NCI-H82 treated with DMSO at 0.1 percent for 48 hours (cell line): Measurements from ENCODE around the gene SMURF2.
"Not testable (repeated sequence)": the region's sequence is repeated elsewhere in the genome, so short reads cannot be mapped to it uniquely, and the experiment has no call there.

Source experiments
- DNase-seq: peaks from one replicate; lab custom pipeline; 2025; ENCODE audit not compliant: unreplicated experiment; lab: John Stamatoyannopoulos, UW

Gene SMURF2

GRCh38 chr17:64632606-64633005, 29.5 kb downstream of the SMURF2 start:
- no peak for DNase-seq

GRCh38 chr17:64632194-64632593, 29.9 kb downstream of the SMURF2 start:
- no peak for DNase-seq

- DNase-seq = no peak
Observed at GRCh38 chr17:64630309-64631223, 31.5 kb downstream of the SMURF2 start.

- DNase-seq = no peak
Observed at GRCh38 chr17:64628641-64629040, 33.5 kb downstream of the SMURF2 start.

GRCh38 chr17:64627797-64628196, 34.3 kb downstream of the SMURF2 start:
- no peak for DNase-seq

GRCh38 chr17:64626827-64627226, 35.3 kb downstream of the SMURF2 start:
- no peak for DNase-seq

- DNase-seq = no peak
Observed at GRCh38 chr17:64625541-64625940, 36.6 kb downstream of the SMURF2 start.

- no peak for DNase-seq
Observed at GRCh38 chr17:64622931-64623654, 39.0 kb downstream of the SMURF2 start.

- DNase-seq = no peak
Observed at GRCh38 chr17:64621772-64622171, 40.3 kb downstream of the SMURF2 start.

GRCh38 chr17:64618848-64619247, 43.3 kb downstream of the SMURF2 start:
- no peak for DNase-seq

- DNase-seq = no peak
Observed at GRCh38 chr17:64617125-64617780, 44.9 kb downstream of the SMURF2 start.

- no peak for DNase-seq
Observed at GRCh38 chr17:64615028-64615677, 47.0 kb downstream of the SMURF2 start.

- no peak for DNase-seq
Observed at GRCh38 chr17:64614266-64615027, 47.7 kb downstream of the SMURF2 start.

- DNase-seq = no peak
Observed at GRCh38 chr17:64611369-64611768, 50.7 kb downstream of the SMURF2 start.

- DNase-seq = not testable (repeated sequence)
Observed at GRCh38 chr17:64610244-64610643, 51.9 kb downstream of the SMURF2 start.

- no peak for DNase-seq
Observed at GRCh38 chr17:64608571-64608981, 53.5 kb downstream of the SMURF2 start.

GRCh38 chr17:64607862-64608565, 54.1 kb downstream of the SMURF2 start:
- no peak for DNase-seq

GRCh38 chr17:64604532-64604931, 57.6 kb downstream of the SMURF2 start:
- not testable (repeated sequence) for DNase-seq

- no peak for DNase-seq
Observed at GRCh38 chr17:64603987-64604386, 58.1 kb downstream of the SMURF2 start.

- no peak for DNase-seq
Observed at GRCh38 chr17:64599827-64600226, 62.3 kb downstream of the SMURF2 start.
